SH-SY5Y (cell line): ENCODE results near the gene PRKCB.

Source experiments
- GATA2 ChIP-seq: IDR thresholded peaks from 2 replicates; pipeline ENCODE4 v1.6.1; 2011; ENCODE audit warnings: mild to moderate bottlenecking, low read depth, low read length
- GATA3 ChIP-seq: IDR thresholded peaks from 2 replicates; pipeline ENCODE4 v1.6.1; 2011; ENCODE audit warnings: low read depth, mild to moderate bottlenecking, low read length, moderate library complexity

DNA sequence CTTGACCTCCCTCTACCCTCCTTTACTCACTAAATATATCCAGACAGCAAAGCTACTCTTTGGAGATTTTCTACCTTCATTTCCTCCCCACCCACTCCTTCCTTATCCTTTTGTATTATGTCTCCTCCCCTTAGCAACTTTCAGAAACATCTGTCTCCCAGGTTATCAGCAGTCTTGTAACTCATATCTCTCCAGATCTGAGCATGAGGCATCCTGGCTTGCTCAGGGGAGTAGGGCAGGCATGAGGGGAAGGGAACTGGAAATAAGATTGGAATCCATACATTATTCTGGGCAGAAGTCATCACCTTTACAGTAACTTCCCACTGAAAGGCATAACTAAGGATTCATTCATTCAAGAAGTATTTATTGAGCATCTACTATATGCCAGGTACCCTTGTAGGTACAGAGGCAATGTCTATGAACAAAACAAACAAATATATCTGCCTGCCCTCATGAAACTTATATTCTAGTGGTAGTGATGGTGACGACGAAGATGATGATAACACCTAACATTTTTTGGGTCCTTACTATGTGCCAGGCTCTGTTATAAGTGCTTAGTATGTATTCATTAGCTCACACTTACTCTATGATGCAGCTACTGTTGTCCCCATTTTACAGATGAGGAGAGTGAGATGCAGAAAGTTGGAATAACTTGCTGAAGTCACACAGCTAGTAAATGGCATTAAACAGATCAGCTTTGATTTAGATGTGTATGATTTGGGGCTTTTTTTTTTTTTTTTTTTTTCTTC is 296.4 kb downstream of the PRKCB start:
- TF ChIP-seq GATA3 (no peak), GATA2 (no peak)
